Activated CD8-positive, alpha-beta memory T cell treated with anti-CD3 and anti-CD28 coated beads, Interleukin-2, amount 10 ng/mL, durations not matched to agents 7 days and 5 days (primary cell): Measurements from ENCODE around the gene CBFB. TPM values are rescaled to one million over a fixed set of nuclear protein-coding genes. Genes with fewer than 3 reads are reported as not detected.
A peak's percentile ranks its signal among the peaks of the same experiment; 100 is the strongest.
"Not testable (repeated sequence)": the region's sequence is repeated elsewhere in the genome, so short reads cannot be mapped to it uniquely, and the experiment has no call there.

Source experiments
- ATAC-seq: fragments of 150-1000 bp; cut with Tn5 transposase; one replicate; pipeline ENCODE4 v1.10.0; 2021; ENCODE audit warnings: moderate library complexity
- CTCF ChIA-PET: fragments of 350-600 bp; sonication (Branson Sonifier 250); formaldehyde crosslinking; loops from one replicate; lab custom pipeline; 2021; ENCODE audit warnings: antibody characterized with exemption; lab: Charles Lee
- DNase-seq: peaks from one replicate; pipeline ENCODE4 v3.0.0-alpha.2; 2020
- H3K27ac Mint-ChIP-seq: one replicate; pipeline ENCODE4 v1.8.0; 2021; ENCODE audit warnings: mild to moderate bottlenecking, mixed read lengths
- H3K27me3 Mint-ChIP-seq: one replicate; pipeline ENCODE4 v1.8.0; 2021; ENCODE audit warnings: mixed read lengths
- H3K36me3 Mint-ChIP-seq: one replicate; pipeline ENCODE4 v1.8.0; 2021; ENCODE audit warnings: mild to moderate bottlenecking, mixed read lengths
- H3K4me1 Mint-ChIP-seq: one replicate; pipeline ENCODE4 v1.8.0; 2021; ENCODE audit warnings: mixed read lengths
- H3K4me3 Mint-ChIP-seq: one replicate; pipeline ENCODE4 v1.8.0; 2021; ENCODE audit warnings: mild to moderate bottlenecking, moderate library complexity, mixed read lengths
- H3K9me3 Mint-ChIP-seq: one replicate; pipeline ENCODE4 v1.8.0; 2022; ENCODE audit warnings: low read depth, mixed read lengths
- total RNA-seq, 2 experiments: library from RNA; stranded (reverse); gene quantifications; one replicate each; pipeline ENCODE4 v1.2.3, GENCODE V29; 2021

CBFB gene
- total RNA-seq, 2 experiments from 2014 or later = 180 to 196 TPM

DNA sequence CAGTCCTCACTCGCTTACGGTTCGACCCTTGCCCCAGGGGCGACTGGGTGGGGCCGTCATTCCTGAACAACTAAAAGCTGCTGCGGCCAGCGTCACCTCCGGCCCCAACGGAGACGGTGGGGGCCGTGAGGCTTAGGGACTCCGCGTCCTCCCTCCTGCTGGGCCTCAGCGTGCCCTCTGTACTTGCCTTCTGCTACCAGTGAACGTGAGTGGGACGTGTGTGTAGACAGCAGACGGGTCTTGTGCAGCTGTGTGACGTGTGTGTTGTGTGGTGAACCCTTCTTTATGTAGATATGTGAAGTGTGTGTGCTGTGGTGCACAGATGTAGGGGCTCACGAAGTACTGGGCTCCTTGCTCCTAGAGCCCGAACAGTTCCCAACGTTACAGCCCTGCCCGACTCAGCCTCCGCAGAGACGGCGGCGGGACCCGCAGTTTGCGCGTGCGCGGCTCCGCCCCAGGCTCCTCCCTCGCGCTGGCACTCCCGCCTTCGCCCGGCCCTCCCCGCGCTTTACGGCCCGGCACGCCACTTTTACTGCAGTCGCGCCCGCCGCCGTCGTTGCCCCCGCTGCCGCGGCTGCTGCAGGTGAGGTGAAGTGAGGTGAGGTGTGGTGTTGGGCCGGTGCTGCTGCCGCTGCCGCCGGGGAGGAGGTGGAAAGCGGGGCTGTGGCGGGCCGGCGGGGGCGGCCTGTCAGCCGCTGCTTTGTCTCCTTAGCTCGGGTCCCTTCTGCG lies 80.6 kb downstream of the CBFB start, which contains the start of gene PHAF1:
Gene PHAF1, plus strand, starts transcription at position 535 of the 729 bp plus-strand sequence. CDS start 235 bp downstream, outside the sequence.
- peak within 1 kb of the TSS; percentile 92 for H3K4me3 Mint-ChIP-seq
- ATAC-seq = peak; percentile 97
- H3K36me3 Mint-ChIP-seq = peaks cover 4% of the 10 kb centered on the region
- DNase-seq = peak; percentile 96
- no peaks in the 10 kb centered on the region for H3K27me3 Mint-ChIP-seq
- CTCF ChIA-PET = interaction anchor here (1.0 to 4.5 kb wide), 9 partner anchors 9 to 150 kb away, joined by 3 to 28 read pairs (median 4); no protein-coding TSS in a partner anchor
- H3K9me3 Mint-ChIP-seq = no peaks in the 10 kb centered on the region
- H3K27ac Mint-ChIP-seq = peak within 1 kb of the TSS; percentile 74
- H3K4me1 Mint-ChIP-seq = peaks cover 33% of the 10 kb centered on the region

DNA sequence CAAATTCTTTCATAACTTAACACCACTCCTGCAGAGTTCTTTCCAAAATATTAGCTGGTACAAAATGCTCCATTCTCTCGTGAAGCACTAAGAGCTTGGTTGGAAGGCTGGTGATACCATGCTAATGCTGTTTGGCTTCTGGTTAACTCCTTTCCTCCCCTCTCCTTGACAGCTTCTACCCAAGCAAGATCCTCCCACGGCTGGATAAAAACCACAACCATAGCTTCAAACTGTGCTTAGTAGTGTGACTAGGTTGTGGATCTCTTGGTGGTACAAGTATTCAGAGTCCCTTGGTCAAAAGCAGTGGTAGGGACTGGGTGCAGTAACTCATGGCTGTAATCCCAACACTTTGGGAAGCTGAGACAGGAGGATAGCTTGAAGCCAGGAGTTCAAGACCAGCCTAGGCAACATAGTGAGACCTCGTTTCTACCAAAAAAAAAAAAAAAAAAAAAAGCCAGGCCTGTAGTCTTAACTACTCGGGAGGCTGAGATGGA lies 83.0 kb downstream of the CBFB start:
- CTCF ChIA-PET = interaction anchor here (0.9 to 4.5 kb wide), 8 partner anchors 8 to 98 kb away, joined by 3 to 28 read pairs (median 6); partner anchors contain the start of gene B3GNT9
- Mint-ChIP-seq H3K27me3 (no peaks in the 10 kb centered on the region), H3K4me3 (no peak overlapping the region), H3K36me3 (peaks cover 4% of the 10 kb centered on the region), H3K27ac (no peak overlapping the region), H3K4me1 (peaks cover 35% of the 10 kb centered on the region), H3K9me3 (no peaks in the 10 kb centered on the region)
- DNase-seq = no peak
- no peak for ATAC-seq

DNA sequence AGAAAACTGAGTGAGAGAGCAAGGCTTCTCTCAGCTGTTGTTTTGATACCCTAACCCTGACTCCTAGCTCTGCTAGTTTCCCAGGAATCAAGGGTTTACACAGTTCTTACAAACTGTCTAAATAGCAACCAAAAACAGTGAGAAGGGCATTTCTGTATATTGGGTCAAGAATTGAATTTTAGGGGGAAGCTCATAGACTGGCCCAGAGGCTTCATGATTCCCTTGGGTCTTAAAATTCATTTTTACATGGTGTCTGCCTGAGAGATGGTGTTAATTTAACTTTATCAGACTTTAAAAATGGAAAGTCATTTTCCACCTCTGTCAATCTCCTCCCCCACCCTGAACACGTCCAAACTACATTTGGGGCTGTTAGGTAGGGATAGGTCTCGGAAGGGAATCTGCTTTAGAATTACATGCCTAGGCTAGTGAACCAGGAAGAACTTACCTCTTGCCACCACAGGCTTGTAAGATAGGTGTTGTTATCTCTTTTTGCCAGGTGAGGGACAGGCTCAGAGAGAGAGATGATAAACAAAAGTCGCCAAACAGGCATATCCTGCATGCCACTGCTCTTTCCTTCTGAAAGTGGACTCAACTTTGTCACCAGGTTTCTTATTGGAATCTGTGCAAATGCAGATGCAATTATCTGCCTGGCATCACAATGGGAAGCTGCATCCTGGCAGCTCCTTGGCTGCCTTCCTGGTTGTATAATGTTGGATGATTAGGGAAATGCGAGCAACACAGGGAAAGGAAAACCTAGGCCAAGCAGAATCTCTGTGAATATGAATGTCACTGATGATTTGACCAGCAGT lies 83.8 kb downstream of the CBFB start:
- ATAC-seq = no peak
- peaks cover 6% of the 10 kb centered on the region for H3K36me3 Mint-ChIP-seq
- no peaks in the 10 kb centered on the region for H3K27me3 Mint-ChIP-seq
- no peak overlapping the region for H3K27ac Mint-ChIP-seq
- no peaks in the 10 kb centered on the region for H3K9me3 Mint-ChIP-seq
- H3K4me1 Mint-ChIP-seq = peaks cover 35% of the 10 kb centered on the region
- CTCF ChIA-PET = interaction anchor here (0.7 to 4.5 kb wide), 7 partner anchors 8 to 99 kb away, joined by 3 to 28 read pairs (median 4); partner anchors contain the start of gene TRADD
- H3K4me3 Mint-ChIP-seq = no peak overlapping the region
- no peak for DNase-seq

DNA sequence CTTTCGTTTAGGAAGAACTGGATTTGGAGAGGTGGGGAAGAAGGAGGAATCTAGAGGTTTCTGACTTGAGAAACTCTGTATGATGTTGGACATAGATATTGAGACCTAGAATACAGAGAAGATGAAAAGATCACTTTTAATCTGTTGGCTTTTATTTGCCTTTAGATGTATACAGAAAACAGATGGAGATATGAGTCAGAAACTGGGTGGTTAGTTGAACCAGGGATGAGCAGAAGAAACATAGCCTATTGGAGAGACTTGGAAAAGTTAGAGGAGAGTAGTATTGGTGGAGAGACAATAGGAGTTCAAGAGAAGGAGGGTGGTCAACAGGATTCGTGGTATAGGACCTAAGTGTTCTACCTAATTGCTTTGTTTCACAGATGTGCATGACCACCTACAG lies 85.8 kb downstream of the CBFB start:
- CTCF ChIA-PET = interaction anchor here (1.2 to 1.7 kb wide), 2 partner anchors 40 to 45 kb away, joined by 4 to 5 read pairs; partner anchors contain the start of gene TRADD
- Mint-ChIP-seq H3K27me3 (no peaks in the 10 kb centered on the region), H3K9me3 (no peaks in the 10 kb centered on the region), H3K4me3 (no peak overlapping the region), H3K27ac (no peak overlapping the region), H3K4me1 (peaks cover 29% of the 10 kb centered on the region), H3K36me3 (peaks cover 6% of the 10 kb centered on the region)
- DNase-seq (no peak), ATAC-seq (no peak)

DNA sequence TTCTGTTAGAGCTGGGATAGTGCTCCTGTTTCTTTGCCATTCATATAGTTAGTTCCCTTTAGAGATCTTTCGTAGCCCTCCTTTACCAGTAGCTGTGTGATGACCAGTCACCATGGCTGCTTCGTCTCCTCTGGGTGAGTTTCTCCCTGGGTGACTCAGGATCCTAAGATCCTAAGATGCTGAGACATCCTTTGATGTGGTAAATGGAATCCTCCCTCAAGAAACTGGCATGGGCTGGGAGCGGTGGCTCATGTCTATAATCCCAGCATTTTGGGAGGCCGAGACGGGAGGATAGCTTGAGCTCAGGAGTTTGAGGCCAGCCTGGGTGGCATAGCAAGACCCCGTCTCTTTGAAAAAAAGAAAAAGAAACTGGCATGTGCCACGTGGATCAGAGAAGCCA lies 86.7 kb downstream of the CBFB start:
- H3K4me1 Mint-ChIP-seq = peaks cover 25% of the 10 kb centered on the region

DNA sequence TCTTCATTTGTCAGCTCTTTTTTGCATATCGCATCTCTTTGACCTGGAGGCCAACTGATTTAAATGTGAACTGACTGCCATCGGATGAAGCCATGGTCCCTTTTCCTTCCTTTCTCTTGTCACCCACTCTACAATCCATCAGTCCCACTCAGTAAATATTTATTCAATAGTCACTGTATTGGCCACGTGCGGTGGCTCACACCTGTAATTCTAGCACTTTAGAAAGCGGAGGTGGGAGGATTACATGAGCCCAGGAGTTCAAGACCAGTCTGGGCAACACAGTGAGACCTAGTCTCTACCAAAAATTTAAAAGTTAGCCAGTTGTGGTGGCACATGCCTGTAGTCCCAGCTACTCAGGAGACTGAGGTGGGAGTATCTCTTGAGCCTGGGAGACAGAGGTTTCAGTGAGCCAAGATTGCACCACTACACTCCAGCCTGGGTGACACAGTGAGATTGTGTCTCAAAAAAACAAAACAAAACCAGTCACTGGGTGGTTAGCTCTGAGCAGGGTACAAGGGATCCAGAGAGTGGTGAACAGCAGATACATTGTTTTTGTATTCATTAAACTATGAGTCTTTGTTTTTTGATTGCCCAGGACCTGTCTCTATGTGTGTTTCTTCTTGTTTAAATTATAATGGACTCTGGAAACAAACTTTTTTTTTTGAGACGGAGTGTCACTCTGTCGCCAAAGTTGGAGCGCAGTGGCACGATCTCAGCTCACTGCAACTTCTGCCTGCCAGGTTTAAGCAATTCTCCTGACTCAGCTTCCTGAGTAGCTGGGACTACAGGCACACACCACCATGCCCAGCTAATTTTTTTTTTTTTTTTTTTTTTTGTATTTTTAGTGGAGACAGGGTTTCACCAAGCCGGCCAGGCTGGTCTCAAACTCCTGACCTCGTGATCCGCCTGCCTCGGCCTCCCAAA lies 87.7 kb downstream of the CBFB start:
- no peak overlapping the region for H3K27ac Mint-ChIP-seq
- no peaks in the 10 kb centered on the region for H3K27me3 Mint-ChIP-seq
- peaks cover 16% of the 10 kb centered on the region for H3K4me1 Mint-ChIP-seq
- H3K4me3 Mint-ChIP-seq = no peak overlapping the region
- no peaks in the 10 kb centered on the region for H3K9me3 Mint-ChIP-seq
- ATAC-seq = no peak
- H3K36me3 Mint-ChIP-seq = peaks cover 11% of the 10 kb centered on the region
- CTCF ChIA-PET = interaction anchor here (0.6 to 1.9 kb wide), 6 partner anchors 16 to 99 kb away, joined by 3 to 8 read pairs (median 3); partner anchors contain the start of gene NOL3
- no peak for DNase-seq

More for the DNA sequence above, 86.7 kb downstream of the CBFB start:
- H3K4me3 Mint-ChIP-seq = no peak overlapping the region
- H3K27me3 Mint-ChIP-seq = no peaks in the 10 kb centered on the region
- CTCF ChIA-PET = interaction anchor here (0.6 to 1.9 kb wide), 5 partner anchors 17 to 98 kb away, joined by 3 to 8 read pairs (median 3); partner anchors contain the start of gene NOL3
- DNase-seq (no peak), ATAC-seq (no peak)
- H3K9me3 Mint-ChIP-seq = no peaks in the 10 kb centered on the region
- peaks cover 9% of the 10 kb centered on the region for H3K36me3 Mint-ChIP-seq
- H3K27ac Mint-ChIP-seq = no peak overlapping the region

DNA sequence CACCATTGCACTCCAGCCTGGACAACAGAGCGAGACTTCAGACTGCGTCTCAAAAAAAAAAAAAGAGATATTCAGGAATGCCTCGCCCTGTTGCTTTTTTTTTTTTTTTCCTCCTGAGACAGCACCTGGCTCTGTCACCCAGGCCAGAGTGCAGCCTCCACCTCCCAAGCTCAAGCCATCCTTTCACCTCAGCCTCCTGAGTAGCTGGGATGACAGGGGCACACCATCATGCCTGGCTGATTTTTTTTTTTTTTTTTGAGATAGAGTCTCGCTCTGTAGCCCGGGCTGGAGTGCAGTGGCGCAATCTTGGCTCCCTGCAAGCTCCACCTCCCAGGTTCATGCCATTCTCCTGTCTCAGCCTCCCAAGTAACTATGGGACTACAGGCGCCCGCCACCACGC lies 88.8 kb downstream of the CBFB start:
- no peak overlapping the region for H3K4me3 Mint-ChIP-seq
- peaks cover 11% of the 10 kb centered on the region for H3K4me1 Mint-ChIP-seq
- no peaks in the 10 kb centered on the region for H3K27me3 Mint-ChIP-seq
- no peak for DNase-seq
- H3K27ac Mint-ChIP-seq = no peak overlapping the region
- CTCF ChIA-PET = interaction anchor here (0.7 kb wide), 4 partner anchors 31 to 823 kb away, joined by 3 to 5 read pairs (median 4); no protein-coding TSS in a partner anchor
- H3K36me3 Mint-ChIP-seq = peaks cover 11% of the 10 kb centered on the region
- no peak for ATAC-seq
- H3K9me3 Mint-ChIP-seq = no peaks in the 10 kb centered on the region

DNA sequence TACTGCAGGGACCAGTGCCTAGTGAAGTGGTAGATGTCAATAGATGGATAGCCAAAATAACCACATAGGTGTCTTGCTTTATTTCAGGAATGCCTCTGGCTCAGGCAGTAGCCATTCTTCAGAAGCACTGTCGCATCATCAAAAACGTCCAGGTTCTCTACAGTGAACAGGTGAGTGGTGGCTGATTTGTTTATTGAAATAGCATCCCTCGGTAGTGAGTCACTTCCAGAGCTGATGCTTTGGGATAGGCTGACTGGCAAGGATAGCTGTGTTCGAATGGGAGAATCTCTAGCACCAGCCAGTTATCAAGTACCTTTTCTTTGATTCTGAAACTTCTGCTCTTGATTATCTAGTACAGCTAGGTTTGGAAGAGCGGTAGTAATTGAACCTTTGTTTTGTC lies 91.1 kb downstream of the CBFB start:
- Mint-ChIP-seq H3K27ac (no peak overlapping the region), H3K4me1 (no peaks in the 10 kb centered on the region), H3K36me3 (peaks cover 12% of the 10 kb centered on the region), H3K27me3 (no peaks in the 10 kb centered on the region), H3K4me3 (no peak overlapping the region), H3K9me3 (no peaks in the 10 kb centered on the region)
- CTCF ChIA-PET = interaction anchor here (0.8 to 0.9 kb wide), 2 partner anchors 8 to 29 kb away, joined by 3 read pairs; no protein-coding TSS in a partner anchor
- no peak for ATAC-seq
- no peak for DNase-seq

DNA sequence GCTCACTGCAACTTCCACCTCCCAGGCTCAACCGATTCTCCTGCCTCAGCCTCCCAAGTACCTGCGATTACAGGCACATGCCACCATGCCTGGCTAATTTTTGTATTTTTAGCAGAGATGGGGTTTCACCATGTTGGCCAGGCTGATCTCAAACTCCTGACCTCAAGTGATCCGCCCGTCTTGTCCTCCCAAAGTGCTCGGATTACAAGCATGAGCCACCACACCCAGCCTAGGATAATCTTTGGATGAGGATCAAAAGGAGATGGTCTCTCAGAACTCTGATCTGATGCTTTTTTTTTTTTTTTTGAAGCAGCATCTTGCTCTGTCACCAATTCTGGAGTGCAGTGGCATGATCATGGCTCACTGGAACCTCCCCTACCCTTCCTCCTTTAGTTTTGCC lies 93.8 kb downstream of the CBFB start:
- H3K4me3 Mint-ChIP-seq, ATAC-seq, H3K27ac Mint-ChIP-seq, DNase-seq, H3K4me1 Mint-ChIP-seq, H3K27me3 Mint-ChIP-seq, H3K9me3 Mint-ChIP-seq: not testable (repeated sequence)
- peaks cover 13% of the 10 kb centered on the region for H3K36me3 Mint-ChIP-seq
- CTCF ChIA-PET = interaction anchor here (0.9 kb wide), 1 partner anchor 13 kb away, joined by 5 read pairs; no protein-coding TSS in a partner anchor

DNA sequence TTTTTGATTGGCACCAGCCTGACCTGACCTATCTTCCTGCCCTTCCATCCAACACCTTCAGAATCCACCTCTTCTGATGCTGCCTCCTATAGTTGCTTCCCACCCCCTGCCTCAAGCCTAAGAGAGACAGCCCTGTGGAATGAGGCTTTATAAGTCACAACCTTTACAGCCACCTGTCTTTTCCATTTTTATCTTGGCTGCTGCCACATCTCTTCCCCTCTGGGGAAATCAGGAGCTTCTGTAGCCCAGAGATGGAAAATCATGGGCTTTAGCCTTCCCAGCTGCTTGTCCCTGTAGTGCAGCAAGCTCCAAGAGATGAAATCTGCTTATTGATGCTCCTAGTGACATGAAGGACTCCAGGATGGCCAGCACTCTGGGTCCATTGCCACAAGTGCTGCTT lies 99.5 kb downstream of the CBFB start:
- ATAC-seq (no peak), DNase-seq (no peak)
- Mint-ChIP-seq H3K4me3 (no peak overlapping the region), H3K27me3 (no peaks in the 10 kb centered on the region), H3K9me3 (no peaks in the 10 kb centered on the region), H3K27ac (no peak overlapping the region), H3K36me3 (peaks cover 13% of the 10 kb centered on the region), H3K4me1 (peaks cover 5% of the 10 kb centered on the region)
- CTCF ChIA-PET = interaction anchor here (1.0 to 1.8 kb wide), 2 partner anchors 27 to 46 kb away, joined by 3 to 5 read pairs; no protein-coding TSS in a partner anchor

DNA sequence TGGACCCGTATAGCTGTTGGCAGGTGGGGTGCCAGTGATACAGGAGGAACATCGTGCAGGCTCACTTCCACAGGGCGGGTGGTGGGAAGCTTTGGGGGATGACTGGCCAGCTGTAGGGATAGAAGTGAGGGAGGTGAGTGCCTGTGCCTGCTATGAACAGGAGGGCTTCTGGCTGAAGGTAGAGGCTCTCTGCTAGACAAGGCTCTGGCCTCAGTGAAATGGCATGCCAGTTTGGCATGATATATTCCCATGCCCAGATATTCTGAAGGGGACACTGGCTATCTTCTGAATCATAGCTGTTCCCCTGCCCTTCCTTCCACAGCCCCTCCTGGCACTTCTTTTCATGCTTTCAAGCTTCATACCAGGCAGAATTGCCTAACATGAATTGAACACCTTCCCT lies 99.9 kb downstream of the CBFB start:
- H3K36me3 Mint-ChIP-seq = peaks cover 10% of the 10 kb centered on the region

DNA sequence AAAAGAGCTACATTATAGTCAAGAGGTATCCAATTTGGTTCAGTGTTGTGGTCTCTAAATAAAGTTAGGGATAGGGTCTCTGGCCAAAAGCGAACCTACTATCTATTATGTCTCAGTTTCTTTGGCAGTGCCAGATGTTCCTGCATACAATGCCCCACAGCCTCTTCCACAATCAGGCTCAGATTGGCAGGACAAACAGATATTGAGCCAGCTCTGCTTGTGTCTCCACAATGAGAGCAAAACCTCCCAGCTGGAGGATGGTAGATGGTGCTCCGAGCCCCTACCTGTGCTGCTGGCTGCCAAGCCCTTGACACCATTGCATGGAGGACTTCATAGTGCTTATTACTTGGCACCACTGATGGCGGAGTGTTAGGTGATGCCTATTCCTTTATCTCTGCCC lies 100.5 kb downstream of the CBFB start:
- H3K27ac Mint-ChIP-seq = no peak overlapping the region
- CTCF ChIA-PET = interaction anchor here (0.5 to 1.4 kb wide), 6 partner anchors 9 to 154 kb away, joined by 3 to 5 read pairs (median 3); no protein-coding TSS in a partner anchor
- no peak for ATAC-seq
- DNase-seq = no peak
- H3K4me1 Mint-ChIP-seq = peaks cover 5% of the 10 kb centered on the region
- no peak overlapping the region for H3K4me3 Mint-ChIP-seq
- H3K9me3 Mint-ChIP-seq = no peaks in the 10 kb centered on the region
- no peaks in the 10 kb centered on the region for H3K27me3 Mint-ChIP-seq
- peaks cover 12% of the 10 kb centered on the region for H3K36me3 Mint-ChIP-seq

More for the DNA sequence above, 99.9 kb downstream of the CBFB start:
- peaks cover 5% of the 10 kb centered on the region for H3K4me1 Mint-ChIP-seq
- no peak for ATAC-seq
- no peak overlapping the region for H3K27ac Mint-ChIP-seq
- CTCF ChIA-PET = interaction anchor here (1.0 to 1.8 kb wide), 6 partner anchors 9 to 153 kb away, joined by 3 to 5 read pairs (median 4); no protein-coding TSS in a partner anchor
- no peaks in the 10 kb centered on the region for H3K9me3 Mint-ChIP-seq
- no peaks in the 10 kb centered on the region for H3K27me3 Mint-ChIP-seq
- no peak overlapping the region for H3K4me3 Mint-ChIP-seq
- no peak for DNase-seq
